M059J (cell line): Measurements from ENCODE around the gene FALEC. TPM values are rescaled to one million over a fixed set of nuclear protein-coding genes. Genes with fewer than 3 reads are reported as not detected.

ENCODE experiments used
- DNase-seq: peaks from one replicate; pipeline ENCODE4 v3.0.0-alpha.2; 2012; ENCODE audit warnings: low read depth
- total RNA-seq: library from RNA; depleted of rRNA; stranded (reverse); fragments of >200 nt; shearing (Covaris generic); gene quantifications from 2 replicates; pipeline ENCODE4 v1.2.3, GENCODE V29; 2014

The FALEC gene
- total RNA-seq, 1 experiment from 2014 or later, result not detected

GRCh38 chr1:150545486-150546032 lies 30.0 kb downstream of the FALEC start:
- DNase-seq, result no peak

GRCh38 chr1:150546294-150546937 lies 30.9 kb downstream of the FALEC start:
- no peak for DNase-seq

- no peak for DNase-seq
Measured at GRCh38 chr1:150548324-150548631, 32.7 kb downstream of the FALEC start.

- DNase-seq, result peak; percentile 82
Measured at GRCh38 chr1:150548632-150549495, 33.3 kb downstream of the FALEC start, which contains the start of gene ADAMTSL4. Gene ADAMTSL4 (plus strand): TSS chr1:150549408. CDS start chr1:150552289, 2,881 bp downstream.

- DNase-seq, result no peak
Measured at GRCh38 chr1:150549496-150550221, 34.1 kb downstream of the FALEC start.

GRCh38 chr1:150550222-150551050 lies 34.9 kb downstream of the FALEC start:
- DNase-seq, result peak; percentile 64

- no peak for DNase-seq
Measured at GRCh38 chr1:150551051-150551783, 35.7 kb downstream of the FALEC start.

GRCh38 chr1:150551784-150552127 lies 36.2 kb downstream of the FALEC start:
- DNase-seq, result no peak

GRCh38 chr1:150552128-150552910 lies 36.8 kb downstream of the FALEC start:
- peak; percentile 83 for DNase-seq

- DNase-seq, result no peak
Measured at GRCh38 chr1:150552911-150553289, 37.3 kb downstream of the FALEC start.

GRCh38 chr1:150553392-150554085 lies 38.0 kb downstream of the FALEC start:
- no peak for DNase-seq

GRCh38 chr1:150554086-150554452 lies 38.5 kb downstream of the FALEC start:
- DNase-seq, result no peak

- DNase-seq, result no peak
Measured at GRCh38 chr1:150555198-150555970, 39.8 kb downstream of the FALEC start.

GRCh38 chr1:150555971-150556865 lies 40.7 kb downstream of the FALEC start:
- DNase-seq, result no peak

- no peak for DNase-seq
Measured at GRCh38 chr1:150557065-150557600, 41.6 kb downstream of the FALEC start.

GRCh38 chr1:150557813-150558212 lies 42.3 kb downstream of the FALEC start:
- DNase-seq, result no peak

GRCh38 chr1:150558303-150558704 lies 42.8 kb downstream of the FALEC start:
- DNase-seq, result no peak
